Activated T-helper 1 cell treated with Interleukin-2 at 50 U/mL for 16 hours (primary cell): ENCODE results near the gene GNG8.

Experiments used
- DNase-seq: peaks from one replicate; pipeline ENCODE4 v3.0.0-alpha.2; 2020; ENCODE audit warnings: low read depth

GNG8 gene

GRCh38 chr19:46618670-46619231, 17.3 kb downstream of the GNG8 start:
- no peak for DNase-seq

- no peak for DNase-seq
Measured at GRCh38 chr19:46617601-46618000, 18.4 kb downstream of the GNG8 start.

- no peak for DNase-seq
Measured at GRCh38 chr19:46616631-46617322, 19.2 kb downstream of the GNG8 start.

- no peak for DNase-seq
Measured at GRCh38 chr19:46615966-46616365, 20.0 kb downstream of the GNG8 start.

GRCh38 chr19:46614114-46614722, 21.8 kb downstream of the GNG8 start:
- peak; percentile 66 for DNase-seq

GRCh38 chr19:46613525-46613924, 22.5 kb downstream of the GNG8 start:
- DNase-seq = no peak

- no peak for DNase-seq
Measured at GRCh38 chr19:46611776-46612175, 24.2 kb downstream of the GNG8 start.

- DNase-seq = no peak
Measured at GRCh38 chr19:46610851-46611770, 24.9 kb downstream of the GNG8 start.

GRCh38 chr19:46610413-46610775, 25.6 kb downstream of the GNG8 start:
- no peak for DNase-seq

GRCh38 chr19:46609511-46610412, 26.2 kb downstream of the GNG8 start:
- no peak for DNase-seq

DNA sequence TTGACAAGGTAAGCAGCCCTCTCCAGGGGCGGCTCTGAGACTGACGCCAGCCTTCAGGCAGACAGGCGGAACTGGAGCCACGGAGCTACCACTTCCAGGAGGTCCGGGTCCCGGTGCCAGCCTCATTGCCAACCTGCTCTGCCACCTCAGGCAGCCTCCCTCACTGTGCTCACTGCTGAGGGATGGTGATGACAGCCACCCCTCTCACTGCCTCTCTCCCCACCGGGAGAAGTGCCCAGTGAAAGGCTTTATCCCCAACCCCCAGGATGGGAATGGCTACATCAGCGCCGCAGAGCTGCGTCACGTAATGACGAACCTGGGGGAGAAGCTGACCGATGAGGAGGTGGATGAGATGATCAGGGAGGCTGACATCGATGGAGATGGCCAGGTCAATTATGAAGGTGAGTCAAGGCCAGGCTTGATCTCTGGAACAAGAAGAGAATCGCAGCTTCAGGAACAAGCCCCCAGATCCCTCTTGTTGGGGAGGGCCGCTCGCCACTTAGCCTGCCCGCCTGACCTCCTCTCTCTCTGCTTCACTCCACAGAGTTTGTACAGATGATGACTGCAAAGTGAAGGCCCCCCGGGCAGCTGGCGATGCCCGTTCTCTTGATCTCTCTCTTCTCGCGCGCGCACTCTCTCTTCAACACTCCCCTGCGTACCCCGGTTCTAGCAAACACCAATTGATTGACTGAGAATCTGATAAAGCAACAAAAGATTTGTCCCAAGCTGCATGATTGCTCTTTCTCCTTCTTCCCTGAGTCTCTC, 27.2 kb downstream of the GNG8 start:
- no peak for DNase-seq

- no peak for DNase-seq
Measured at GRCh38 chr19:46608178-46608577, 27.8 kb downstream of the GNG8 start.

DNA sequence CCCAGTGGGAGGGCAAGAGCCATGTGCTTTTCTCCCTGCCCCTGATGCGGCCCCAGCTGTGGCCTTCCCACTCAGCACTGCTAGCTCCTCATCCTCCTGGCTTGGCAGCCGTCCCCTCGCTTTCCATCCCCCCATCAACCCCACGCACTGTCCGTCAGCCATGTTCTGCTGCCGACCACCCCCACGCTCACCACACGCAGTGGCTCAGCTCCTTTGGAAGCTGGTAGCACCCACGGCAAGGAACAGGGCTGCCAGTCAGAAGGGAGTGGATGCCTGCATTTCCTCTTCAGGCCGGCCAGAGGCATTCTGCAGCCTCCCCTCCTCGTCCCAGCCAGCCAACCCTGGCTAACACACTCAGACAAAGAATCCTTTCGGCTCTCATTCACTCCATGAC, 28.6 kb downstream of the GNG8 start:
- no peak for DNase-seq

DNA sequence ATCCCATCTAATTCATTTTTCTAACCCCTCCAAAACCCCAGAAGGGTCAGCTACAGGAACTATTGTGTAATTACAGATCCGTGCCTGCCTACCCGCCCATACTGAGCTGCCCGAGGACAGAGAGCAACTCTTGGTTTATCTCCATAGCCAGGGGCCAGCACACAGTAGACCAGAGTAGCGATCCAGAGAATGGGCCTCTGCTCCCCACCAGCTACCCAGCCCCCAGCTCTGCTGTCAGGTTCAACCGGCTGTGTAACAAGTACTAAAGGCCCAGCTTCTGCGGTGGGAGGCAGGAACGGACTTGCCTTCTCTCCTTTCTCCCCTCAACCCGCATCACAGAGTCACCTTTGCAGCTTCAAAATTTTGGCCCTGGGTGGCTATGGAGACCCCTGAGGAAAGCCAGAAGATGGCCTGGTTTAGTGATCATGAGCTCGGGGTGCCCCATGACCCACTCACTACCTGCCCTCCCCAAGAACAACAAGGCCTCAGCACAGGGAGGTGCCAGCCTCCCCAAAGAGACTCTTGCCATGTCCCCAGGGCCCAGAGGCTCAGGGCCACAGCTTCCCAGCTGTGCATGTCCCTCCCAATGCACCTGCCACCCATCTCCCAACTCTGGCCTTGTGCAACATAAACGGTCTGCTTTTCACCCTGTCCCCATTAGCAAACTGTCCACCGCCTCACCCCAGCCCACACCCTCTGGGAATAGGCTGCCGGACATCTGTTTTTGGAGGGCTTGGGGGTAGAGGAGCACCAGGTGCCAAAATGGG, 29.1 kb downstream of the GNG8 start:
- DNase-seq = no peak

DNA sequence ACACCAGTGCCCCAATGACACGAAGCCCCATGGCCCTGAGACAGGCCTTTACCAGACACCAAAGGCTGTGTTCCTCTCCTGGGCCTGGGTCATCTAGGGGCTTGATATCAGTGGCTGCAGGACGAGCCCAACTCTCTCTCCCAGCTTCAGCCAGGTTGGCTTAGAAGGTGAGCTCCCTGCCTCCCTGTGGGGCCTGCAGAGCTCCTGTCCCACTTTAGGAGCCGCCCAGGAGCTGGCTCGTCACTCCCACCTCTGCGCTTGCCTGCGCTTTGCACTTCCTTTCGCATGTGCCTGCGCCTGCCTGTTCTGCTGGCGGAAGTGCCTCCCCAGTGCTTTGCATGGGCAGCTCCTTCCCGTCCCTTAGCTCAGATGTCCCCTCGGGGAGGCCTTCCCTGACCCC, 30.0 kb downstream of the GNG8 start:
- no peak for DNase-seq

GRCh38 chr19:46605356-46605821, 30.6 kb downstream of the GNG8 start:
- no peak for DNase-seq

GRCh38 chr19:46604781-46605355, 31.1 kb downstream of the GNG8 start:
- no peak for DNase-seq

GRCh38 chr19:46603752-46604231, 32.2 kb downstream of the GNG8 start:
- DNase-seq = no peak

GRCh38 chr19:46603195-46603637, 32.8 kb downstream of the GNG8 start:
- no peak for DNase-seq
